HEK293 (cell line): Measurements from ENCODE around the gene RHBDL2.
A peak's percentile ranks its signal among the peaks of the same experiment; 100 is the strongest.

Experiments
- CTCF ChIA-PET: fragments of 350-600 bp; formaldehyde crosslinking; extraction: SDS; loops from one replicate; lab custom pipeline; 2021; ENCODE audit warnings: antibody characterized with exemption; lab: Yijun Ruan, JAX
- POLR2A ChIA-PET: fragments of 300-600 bp; formaldehyde crosslinking; extraction: SDS; loops from one replicate; lab custom pipeline; 2020; ENCODE audit warnings: antibody characterized with exemption, inconsistent platforms; lab: Yijun Ruan, JAX
- H3K27ac ChIP-seq: fragments of 200-500 bp; sonication (Bioruptor generic); 2 replicates; pipeline ENCODE4 v1.5.1; 2014; ENCODE audit warnings: low read depth, low read length, control low read depth, inconsistent platforms; ENCODE audit errors: extremely low read depth
- H3K36me3 ChIP-seq, 2 experiments: fragments of 200-500 bp in 1 of 2; sonication (Bioruptor generic) in 1 of 2; 1 replicate in 1 of 2; 2 replicates in 1 of 2; pipeline ENCODE4 v1.5.1; 2014 to 2017; ENCODE audit warnings: inconsistent platforms in 2 of 2, low read length in 2 of 2; ENCODE audit not compliant: control insufficient read depth in 2 of 2, insufficient read depth in 1 of 2
- H3K4me1 ChIP-seq: fragments of 200-500 bp; sonication (Bioruptor generic); 2 replicates; pipeline ENCODE4 v1.5.1; 2014; ENCODE audit warnings: mild to moderate bottlenecking, low read length, inconsistent platforms; ENCODE audit not compliant: control insufficient read depth, insufficient read depth
- H3K4me3 ChIP-seq: 2 replicates; pipeline ENCODE4 v1.5.1; 2011; ENCODE audit warnings: low read depth, mild to moderate bottlenecking, control low read depth, low read length, moderate library complexity
- H3K9me3 ChIP-seq: fragments of 200-500 bp; sonication (Bioruptor generic); 2 replicates; pipeline ENCODE4 v1.5.1; 2014; ENCODE audit warnings: low read depth, low read length, inconsistent platforms; ENCODE audit not compliant: control insufficient read depth, insufficient read depth
- GLIS2 ChIP-seq: fragments of 450-650 bp; formaldehyde crosslinking; IDR thresholded peaks from 2 replicates; pipeline ENCODE4 v1.5.1; 2016; ENCODE audit warnings: missing biosample characterization, missing genetic modification characterization
- HOXA7 ChIP-seq: sonication (generic); formaldehyde crosslinking; IDR thresholded peaks from 2 replicates; pipeline ENCODE4 v1.8.1; 2022; ENCODE audit warnings: missing genetic modification reagents, borderline replicate concordance
- KLF8 ChIP-seq: fragments of 450-650 bp; formaldehyde crosslinking; IDR thresholded peaks from 2 replicates; pipeline ENCODE4 v1.5.1; 2016; ENCODE audit warnings: missing biosample characterization, missing genetic modification characterization
- KLF9 ChIP-seq: fragments of 450-650 bp; formaldehyde crosslinking; IDR thresholded peaks from 2 replicates; pipeline ENCODE4 v1.5.1; 2016; ENCODE audit warnings: missing biosample characterization, missing genetic modification characterization, low read depth
- MYNN ChIP-seq: fragments of 450-650 bp; formaldehyde crosslinking; IDR thresholded peaks from 2 replicates; pipeline ENCODE4 v1.5.1; 2016; ENCODE audit warnings: missing biosample characterization, missing genetic modification characterization, borderline replicate concordance
- MZF1 ChIP-seq: fragments of 450-650 bp; formaldehyde crosslinking; IDR thresholded peaks from 2 replicates; pipeline ENCODE4 v1.5.1; 2017; ENCODE audit warnings: missing biosample characterization, missing genetic modification characterization, borderline replicate concordance
- SETDB1 ChIP-seq: IDR thresholded peaks from one replicate; pipeline ENCODE4 v1.6.1; 2017; ENCODE audit warnings: mild to moderate bottlenecking, low read length, moderate library complexity, mixed read lengths; ENCODE audit not compliant: insufficient read length
- ZBTB11 ChIP-seq: fragments of 450-650 bp; formaldehyde crosslinking; conservative IDR thresholded peaks from 2 replicates; pipeline ENCODE4 v1.5.1; 2016; ENCODE audit warnings: low read depth, missing biosample characterization, missing genetic modification characterization
- ZBTB8A ChIP-seq: fragments of 450-650 bp; formaldehyde crosslinking; IDR thresholded peaks from 2 replicates; pipeline ENCODE4 v1.5.1; 2016; ENCODE audit warnings: missing biosample characterization, missing genetic modification characterization
- ZFP3 ChIP-seq: fragments of 450-650 bp; formaldehyde crosslinking; IDR thresholded peaks from 2 replicates; pipeline ENCODE4 v1.5.1; 2016; ENCODE audit warnings: low read depth, missing biosample characterization, missing genetic modification characterization
- ZIC2 ChIP-seq: fragments of 450-650 bp; formaldehyde crosslinking; IDR thresholded peaks from 2 replicates; pipeline ENCODE4 v1.5.1; 2016; ENCODE audit warnings: missing biosample characterization, missing genetic modification characterization
- ZNF140 ChIP-seq: fragments of 450-650 bp; formaldehyde crosslinking; IDR thresholded peaks from 2 replicates; pipeline ENCODE4 v1.5.1; 2016; ENCODE audit warnings: missing biosample characterization, missing genetic modification characterization
- ZNF202 ChIP-seq: fragments of 450-650 bp; formaldehyde crosslinking; IDR thresholded peaks from 2 replicates; pipeline ENCODE4 v1.5.1; 2016; ENCODE audit warnings: missing biosample characterization, missing genetic modification characterization, borderline replicate concordance
- ZNF211 ChIP-seq: fragments of 450-650 bp; formaldehyde crosslinking; IDR thresholded peaks from 2 replicates; pipeline ENCODE4 v1.5.1; 2016; ENCODE audit warnings: low read depth, missing biosample characterization, missing genetic modification characterization
- ZNF24 ChIP-seq: fragments of 450-650 bp; formaldehyde crosslinking; IDR thresholded peaks from 2 replicates; pipeline ENCODE4 v1.5.1; 2016; ENCODE audit warnings: missing biosample characterization, missing genetic modification characterization
- ZNF324 ChIP-seq: fragments of 450-650 bp; formaldehyde crosslinking; IDR thresholded peaks from 2 replicates; pipeline ENCODE4 v1.5.1; 2016; ENCODE audit warnings: missing biosample characterization, missing genetic modification characterization
- ZNF354C ChIP-seq: fragments of 450-650 bp; formaldehyde crosslinking; IDR thresholded peaks from 2 replicates; pipeline ENCODE4 v1.5.1; 2016; ENCODE audit warnings: missing biosample characterization, missing genetic modification characterization, low read depth, borderline replicate concordance
- ZNF426 ChIP-seq: fragments of 450-650 bp; formaldehyde crosslinking; IDR thresholded peaks from 2 replicates; pipeline ENCODE4 v1.5.1; 2017; ENCODE audit warnings: missing biosample characterization, missing genetic modification characterization, mild to moderate bottlenecking, inconsistent platforms, moderate library complexity
- ZNF513 ChIP-seq: fragments of 450-650 bp; IDR thresholded peaks from 2 replicates; pipeline ENCODE4 v1.5.1; 2018; ENCODE audit warnings: missing biosample characterization, missing genetic modification characterization
- ZNF530 ChIP-seq: fragments of 450-650 bp; formaldehyde crosslinking; IDR thresholded peaks from 2 replicates; pipeline ENCODE4 v1.5.1; 2016; ENCODE audit warnings: low read depth, missing biosample characterization, missing genetic modification characterization
- ZNF645 ChIP-seq: fragments of 450-650 bp; formaldehyde crosslinking; IDR thresholded peaks from 2 replicates; pipeline ENCODE4; 2016; ENCODE audit warnings: missing biosample characterization, missing genetic modification characterization
- ZNF654 ChIP-seq: fragments of 450-650 bp; formaldehyde crosslinking; IDR thresholded peaks from 2 replicates; pipeline ENCODE4 v1.5.1; 2016; ENCODE audit warnings: low read depth, missing biosample characterization, missing genetic modification characterization
- ZNF692 ChIP-seq: fragments of 450-650 bp; formaldehyde crosslinking; IDR thresholded peaks from 2 replicates; pipeline ENCODE4 v1.5.1; 2016; ENCODE audit warnings: missing biosample characterization, missing genetic modification characterization
- ZNF785 ChIP-seq: fragments of 450-650 bp; formaldehyde crosslinking; IDR thresholded peaks from 2 replicates; pipeline ENCODE4 v1.5.1; 2016; ENCODE audit warnings: missing biosample characterization, missing genetic modification characterization
- ZNF792 ChIP-seq: fragments of 450-650 bp; formaldehyde crosslinking; IDR thresholded peaks from 2 replicates; pipeline ENCODE4 v1.5.1; 2016; ENCODE audit warnings: missing biosample characterization, missing genetic modification characterization

Gene RHBDL2

GRCh38 chr1:38958967-38959366 is 17.3 kb upstream of the RHBDL2 start (continued):
- TF ChIP-seq ZNF513 (no peak), ZNF692 (tag by site-specific recombination) (no peak), ZBTB11 (tag by site-specific recombination) (no peak), ZNF24 (tag by site-specific recombination) (no peak), ZNF140 (tag by site-specific recombination) (no peak), KLF9 (tag by site-specific recombination) (no peak), ZNF354C (tag by site-specific recombination) (no peak), KLF8 (tag by site-specific recombination) (no peak), MZF1 (tag by site-specific recombination) (no peak), ZNF426 (tag by site-specific recombination) (no peak), ZNF654 (tag by site-specific recombination) (no peak)

GRCh38 chr1:38953433-38953860 is 11.8 kb upstream of the RHBDL2 start:
- Histone ChIP-seq H3K36me3 (no peaks in the 10 kb centered on the region), H3K4me3 (no peak overlapping the region), H3K4me1 (no peaks in the 10 kb centered on the region), H3K27ac (no peak overlapping the region), H3K9me3 (no peaks in the 10 kb centered on the region)
- ChIA-PET POLR2A (interaction anchor here (1.1 kb wide), 1 partner anchor 73 kb away, joined by 6 read pairs; the partner anchor contains the start of gene NDUFS5), CTCF (interaction anchor here (0.5 kb wide), 1 partner anchor 1079 kb away, joined by 3 read pairs; no protein-coding TSS in a partner anchor)
- TF ChIP-seq MYNN (tag by site-specific recombination) (no peak), ZBTB8A (tag by site-specific recombination) (no peak), ZNF211 (tag by site-specific recombination) (no peak), ZNF324 (tag by site-specific recombination) (no peak), HOXA7 (CRISPR knock-in tag) (no peak), GLIS2 (tag by site-specific recombination) (no peak), ZNF530 (tag by site-specific recombination) (no peak), SETDB1 (peak; percentile 50), ZIC2 (0 out of 2 replicates have a peak, but pooled peaks have one; percentile 17), ZNF792 (no peak), ZNF645 (no peak), ZFP3 (tag by site-specific recombination) (no peak), ZNF785 (tag by site-specific recombination) (no peak), ZNF202 (tag by site-specific recombination) (no peak)
